Measurements from ENCODE around the gene EEF1AKMT3.

- TF ChIP-seq, protein P1, sequence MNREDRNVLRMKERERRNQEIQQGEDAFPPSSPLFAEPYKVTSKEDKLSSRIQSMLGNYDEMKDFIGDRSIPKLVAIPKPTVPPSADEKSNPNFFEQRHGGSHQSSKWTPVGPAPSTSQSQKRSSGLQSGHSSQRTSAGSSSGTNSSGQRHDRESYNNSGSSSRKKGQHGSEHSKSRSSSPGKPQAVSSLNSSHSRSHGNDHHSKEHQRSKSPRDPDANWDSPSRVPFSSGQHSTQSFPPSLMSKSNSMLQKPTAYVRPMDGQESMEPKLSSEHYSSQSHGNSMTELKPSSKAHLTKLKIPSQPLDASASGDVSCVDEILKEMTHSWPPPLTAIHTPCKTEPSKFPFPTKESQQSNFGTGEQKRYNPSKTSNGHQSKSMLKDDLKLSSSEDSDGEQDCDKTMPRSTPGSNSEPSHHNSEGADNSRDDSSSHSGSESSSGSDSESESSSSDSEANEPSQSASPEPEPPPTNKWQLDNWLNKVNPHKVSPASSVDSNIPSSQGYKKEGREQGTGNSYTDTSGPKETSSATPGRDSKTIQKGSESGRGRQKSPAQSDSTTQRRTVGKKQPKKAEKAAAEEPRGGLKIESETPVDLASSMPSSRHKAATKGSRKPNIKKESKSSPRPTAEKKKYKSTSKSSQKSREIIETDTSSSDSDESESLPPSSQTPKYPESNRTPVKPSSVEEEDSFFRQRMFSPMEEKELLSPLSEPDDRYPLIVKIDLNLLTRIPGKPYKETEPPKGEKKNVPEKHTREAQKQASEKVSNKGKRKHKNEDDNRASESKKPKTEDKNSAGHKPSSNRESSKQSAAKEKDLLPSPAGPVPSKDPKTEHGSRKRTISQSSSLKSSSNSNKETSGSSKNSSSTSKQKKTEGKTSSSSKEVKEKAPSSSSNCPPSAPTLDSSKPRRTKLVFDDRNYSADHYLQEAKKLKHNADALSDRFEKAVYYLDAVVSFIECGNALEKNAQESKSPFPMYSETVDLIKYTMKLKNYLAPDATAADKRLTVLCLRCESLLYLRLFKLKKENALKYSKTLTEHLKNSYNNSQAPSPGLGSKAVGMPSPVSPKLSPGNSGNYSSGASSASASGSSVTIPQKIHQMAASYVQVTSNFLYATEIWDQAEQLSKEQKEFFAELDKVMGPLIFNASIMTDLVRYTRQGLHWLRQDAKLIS (CRISPR knock-in tag; IDR thresholded peaks at IDR 0.05) = no peak
- TF ChIP-seq ZNF695 (CRISPR knock-in tag; IDR thresholded peaks at IDR 0.05) = no peak
- TF ChIP-seq ATF2 (CRISPR knock-in tag; IDR thresholded peaks at IDR 0.05) = no peak
- no peak for TF ChIP-seq SMAD4 (CRISPR knock-in tag; conservative IDR thresholded peaks at IDR 0.05)
These were observed 44.5 kb upstream of the EEF1AKMT3 start for GRCh38 chr12:57727758-57728395.

All from K562 (cell line).